ENCODE measurements around the gene RASSF7.
A peak's percentile ranks its signal among the peaks of the same experiment; 100 is the strongest.

The RASSF7 gene

GRCh38 chr11:587546-587945, 26.8 kb downstream of the RASSF7 start:
- no peak for DNase-seq

GRCh38 chr11:587978-588380, 27.2 kb downstream of the RASSF7 start:
- peak; percentile 21 for DNase-seq

GRCh38 chr11:589798-590197, 29.0 kb downstream of the RASSF7 start:
- no peak for DNase-seq

GRCh38 chr11:590997-591396, 30.2 kb downstream of the RASSF7 start:
- no peak for DNase-seq

GRCh38 chr11:592501-592900, 31.7 kb downstream of the RASSF7 start:
- no peak for DNase-seq

- DNase-seq, result no peak
These were observed 32.1 kb downstream of the RASSF7 start for GRCh38 chr11:592918-593317.

GRCh38 chr11:593347-593746, 32.6 kb downstream of the RASSF7 start:
- DNase-seq, result no peak

GRCh38 chr11:595400-595799, 34.6 kb downstream of the RASSF7 start:
- DNase-seq, result no peak

GRCh38 chr11:596374-596773, 35.6 kb downstream of the RASSF7 start:
- DNase-seq, result no peak

- no peak for DNase-seq
These were observed 36.5 kb downstream of the RASSF7 start for GRCh38 chr11:597166-597725.

GRCh38 chr11:598005-598680, 37.4 kb downstream of the RASSF7 start:
- no peak for DNase-seq

- no peak for DNase-seq
These were observed 40.9 kb downstream of the RASSF7 start for GRCh38 chr11:601573-602245.

- DNase-seq, result no peak
These were observed 42.4 kb downstream of the RASSF7 start for GRCh38 chr11:603154-603553.

GRCh38 chr11:605286-606129, 44.7 kb downstream of the RASSF7 start:
- no peak for DNase-seq

- no peak for DNase-seq
These were observed 45.5 kb downstream of the RASSF7 start for GRCh38 chr11:606245-606644.

- DNase-seq, result no peak
These were observed 46.4 kb downstream of the RASSF7 start for GRCh38 chr11:607020-607780.

GRCh38 chr11:607971-608659, 47.3 kb downstream of the RASSF7 start:
- DNase-seq, result no peak

GRCh38 chr11:608791-609251, 48.1 kb downstream of the RASSF7 start:
- DNase-seq, result no peak

GRCh38 chr11:609341-609811, 48.6 kb downstream of the RASSF7 start:
- no peak for DNase-seq

- DNase-seq, result no peak
These were observed 49.5 kb downstream of the RASSF7 start for GRCh38 chr11:610146-610801.
